CD4-positive, alpha-beta T cell treated with Interleukin-15 for 4 hours (primary cell): ENCODE data around the gene TGFB2.

Experiments
- DNase-seq: peaks from one replicate; pipeline ENCODE4 v3.0.0-alpha.2; 2020; ENCODE audit warnings: low spot score

The TGFB2 gene

GRCh38 chr1:218362418-218363076, 17.4 kb downstream of the TGFB2 start:
- no peak for DNase-seq

- no peak for DNase-seq
Observed at GRCh38 chr1:218363141-218363540, 18.0 kb downstream of the TGFB2 start.

GRCh38 chr1:218364028-218364710, 19.0 kb downstream of the TGFB2 start:
- DNase-seq: no peak

GRCh38 chr1:218365226-218365999, 20.3 kb downstream of the TGFB2 start:
- DNase-seq: no peak

- no peak for DNase-seq
Observed at GRCh38 chr1:218366322-218367052, 21.4 kb downstream of the TGFB2 start.

GRCh38 chr1:218367118-218367517, 22.0 kb downstream of the TGFB2 start:
- no peak for DNase-seq

DNA sequence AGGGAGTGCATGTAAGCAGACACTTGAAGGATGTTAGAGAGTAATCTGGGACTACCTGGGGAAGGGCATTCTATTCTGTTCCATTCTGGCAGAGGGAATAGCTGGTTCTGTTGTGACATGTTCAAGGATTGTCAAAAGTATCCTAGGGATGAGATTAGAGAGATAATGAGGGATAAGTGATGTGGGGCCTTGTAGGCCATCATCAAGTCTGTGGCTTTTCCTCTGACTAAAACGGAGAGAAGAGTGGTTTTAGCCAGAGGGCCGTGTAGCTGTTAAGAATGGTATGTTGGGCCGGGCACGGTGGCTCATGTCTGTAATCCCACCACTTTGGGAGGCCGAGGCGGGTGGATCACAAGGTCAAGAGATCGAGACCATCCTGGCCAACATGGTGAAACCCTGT, 23.6 kb downstream of the TGFB2 start:
- DNase-seq: no peak

DNA sequence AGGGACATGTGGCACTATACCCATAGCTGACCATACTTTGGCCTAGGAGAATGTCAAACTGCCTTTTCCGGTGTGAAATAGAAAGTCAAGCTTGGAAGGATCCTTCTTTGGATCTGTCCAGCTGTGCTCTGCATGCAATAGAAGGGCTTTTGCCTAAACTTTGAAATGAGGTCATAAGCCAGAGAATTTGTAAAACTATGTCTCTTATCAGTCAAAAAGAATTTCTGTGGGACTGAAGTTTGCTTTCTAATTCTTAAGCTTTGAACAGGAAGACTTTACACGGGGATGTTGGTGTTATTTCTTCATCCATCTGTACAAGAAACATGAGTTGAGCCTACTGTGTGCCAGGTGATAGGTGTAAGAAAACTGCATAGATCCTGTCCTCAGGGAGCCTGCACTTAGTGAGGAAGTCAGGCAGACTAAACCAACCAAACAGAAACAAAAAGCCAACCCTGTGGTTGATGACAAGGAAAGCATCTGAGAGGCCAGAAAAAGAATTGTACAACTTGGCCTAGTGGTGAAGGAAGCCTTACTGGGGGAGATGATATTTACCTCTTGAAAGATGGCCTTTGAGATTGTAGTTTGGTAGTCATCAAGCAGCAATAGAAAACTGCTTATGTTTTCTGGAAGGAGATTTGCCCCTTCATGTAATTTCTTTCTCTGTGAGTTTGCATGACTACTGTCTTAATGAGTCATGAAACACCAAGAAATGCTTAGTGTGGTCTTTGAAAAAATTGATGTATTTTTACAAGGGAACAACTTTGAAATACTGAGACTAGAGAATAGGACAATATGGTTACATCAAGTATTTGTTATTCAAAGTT, 24.8 kb downstream of the TGFB2 start:
- DNase-seq: no peak

- DNase-seq: no peak
Observed at GRCh38 chr1:218371927-218372672, 27.0 kb downstream of the TGFB2 start.

GRCh38 chr1:218374401-218375353, 29.5 kb downstream of the TGFB2 start:
- no peak for DNase-seq

DNA sequence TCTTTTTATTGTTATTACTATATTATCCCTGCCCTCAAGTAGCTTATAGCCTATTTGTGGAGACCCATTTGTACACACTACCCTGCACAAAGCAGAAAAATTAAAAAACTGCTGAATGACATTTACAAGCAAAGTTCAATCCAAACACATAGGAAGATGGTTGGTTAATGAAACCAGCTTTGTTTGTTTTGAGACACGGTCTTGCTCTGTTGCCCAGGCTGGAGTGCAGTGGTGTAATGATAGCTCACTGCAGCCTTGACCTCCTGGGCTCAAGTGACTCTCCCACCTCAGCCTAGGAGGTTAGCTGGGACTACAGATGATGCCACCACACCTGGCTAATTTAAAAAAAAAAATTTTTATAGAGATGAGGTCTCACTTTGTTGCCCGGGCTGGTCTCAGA, 31.6 kb downstream of the TGFB2 start:
- no peak for DNase-seq

DNA sequence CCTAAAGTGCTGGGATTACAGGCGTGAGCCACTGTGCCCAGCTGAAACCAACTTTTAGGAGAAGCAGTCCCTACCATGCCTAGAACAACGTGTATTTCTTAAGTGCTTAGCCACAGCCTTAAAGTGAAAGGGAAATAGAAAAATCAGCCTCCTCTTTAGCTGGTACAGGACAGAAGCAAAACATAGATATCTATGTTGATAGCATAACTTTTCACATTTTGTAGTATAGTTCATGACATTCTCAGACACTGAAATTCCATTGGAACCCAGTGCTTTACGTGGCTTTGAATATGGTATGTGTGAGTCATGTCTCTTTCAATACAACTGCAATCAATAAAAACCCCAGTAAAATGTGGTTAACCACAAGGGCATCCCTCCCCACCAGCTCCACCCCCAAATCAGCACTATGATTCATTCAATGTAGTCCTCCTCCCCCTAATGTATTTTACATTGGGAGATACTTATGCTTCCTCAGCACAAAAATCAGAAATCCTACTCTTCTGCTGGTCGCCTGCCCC, 32.1 kb downstream of the TGFB2 start:
- DNase-seq: peak; percentile 46

- no peak for DNase-seq
Observed at GRCh38 chr1:218380125-218380977, 35.2 kb downstream of the TGFB2 start.

- DNase-seq: no peak
Observed at GRCh38 chr1:218382261-218382660, 37.1 kb downstream of the TGFB2 start.

DNA sequence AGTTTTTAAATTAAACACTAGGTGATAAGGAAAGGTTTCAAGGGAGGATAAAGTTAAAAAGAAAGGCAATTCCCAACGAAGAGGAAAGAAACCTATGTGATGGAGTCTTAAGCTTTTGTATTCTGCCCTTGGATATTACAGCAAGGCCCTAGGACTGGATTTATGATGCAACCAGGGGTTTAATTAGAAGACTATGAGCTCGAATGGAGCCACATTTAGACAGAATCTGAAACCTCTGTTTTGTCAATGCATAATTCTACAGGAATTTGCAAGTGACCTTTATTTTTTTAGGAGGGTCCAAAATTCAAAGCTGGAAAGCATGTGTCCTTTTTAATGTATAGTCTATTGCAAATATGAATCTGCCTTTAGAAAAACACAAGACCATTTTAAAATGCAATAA, 37.9 kb downstream of the TGFB2 start:
- DNase-seq: no peak

GRCh38 chr1:218383681-218384080, 38.5 kb downstream of the TGFB2 start:
- DNase-seq: no peak

DNA sequence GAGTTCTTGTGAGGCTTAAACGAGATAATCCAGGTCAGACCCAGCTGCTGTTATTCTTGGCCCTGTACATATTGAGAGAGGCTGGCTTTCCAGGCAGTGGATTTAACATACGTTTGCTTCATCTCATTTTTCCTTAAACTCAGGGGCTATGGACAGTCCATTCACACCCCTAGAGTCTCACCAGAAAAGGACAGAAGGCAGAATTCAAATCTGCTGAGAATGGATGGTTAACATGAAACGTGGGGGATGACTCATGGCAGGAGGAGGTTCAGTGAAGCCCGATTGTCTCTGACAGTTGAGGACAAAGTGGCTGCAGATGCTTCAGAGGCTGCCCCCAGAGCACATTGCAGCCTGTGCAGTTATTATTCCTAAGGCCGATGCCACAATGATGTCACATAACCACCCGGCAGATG, 39.5 kb downstream of the TGFB2 start:
- no peak for DNase-seq

GRCh38 chr1:218388591-218388990, 43.5 kb downstream of the TGFB2 start:
- DNase-seq: no peak
